ENCODE data around the gene KCNJ9.
A peak's percentile ranks its signal among the peaks of the same experiment; 100 is the strongest.

KCNJ9 gene

GRCh38 chr1:160070243-160071163, 10.8 kb upstream of the KCNJ9 start:
- Histone ChIP-seq H3K4me1 (ENCODE audit: insufficient read depth, low read length) (peaks cover 14% of the 10 kb centered on the region), H3K27me3 (ENCODE audit: insufficient read depth, low read length) (peaks cover 75% of the 10 kb centered on the region), H3K36me3 (ENCODE audit: insufficient read depth, low read length) (no peaks in the 10 kb centered on the region), H3K9me3 (ENCODE audit: low read length) (no peaks in the 10 kb centered on the region), H3K4me3 (ENCODE audit: low read length) (peak overlapping the region; percentile 65), H2AFZ (ENCODE audit: low read depth, low read length) (peak overlapping the region; percentile 74)

DNA sequence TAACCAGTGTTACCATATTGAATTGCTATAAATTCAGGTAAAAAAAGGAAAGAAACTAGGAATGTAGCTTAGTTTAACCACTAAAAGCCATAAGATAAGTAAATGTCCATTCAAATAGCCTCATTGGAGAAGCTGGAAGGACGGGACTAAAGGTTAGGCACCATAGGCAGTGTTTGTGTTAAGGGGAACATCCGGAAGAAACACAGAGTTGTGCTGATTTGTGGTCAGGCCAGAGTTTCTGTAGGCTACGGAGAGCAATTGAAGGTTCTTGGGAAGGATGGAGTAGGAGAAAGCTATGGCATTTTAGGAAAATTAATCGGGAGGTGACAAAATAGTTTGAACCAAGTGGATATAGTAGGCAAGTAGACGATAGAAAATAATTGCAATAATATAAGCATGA, 10.0 kb upstream of the KCNJ9 start:
- Histone ChIP-seq H3K4me3 (ENCODE audit: low read length) (no peak overlapping the region), H3K4me1 (ENCODE audit: insufficient read depth, low read length) (peaks cover 14% of the 10 kb centered on the region), H3K36me3 (ENCODE audit: insufficient read depth, low read length) (no peaks in the 10 kb centered on the region), H2AFZ (ENCODE audit: low read depth, low read length) (no peak overlapping the region), H3K9me3 (ENCODE audit: low read length) (no peaks in the 10 kb centered on the region), H3K27me3 (ENCODE audit: insufficient read depth, low read length) (peaks cover 75% of the 10 kb centered on the region)

GRCh38 chr1:160074865-160075264, 6.5 kb upstream of the KCNJ9 start:
- H3K27me3 ChIP-seq (ENCODE audit: insufficient read depth, low read length) = peaks cover 47% of the 10 kb centered on the region
- H2AFZ ChIP-seq (ENCODE audit: low read depth, low read length) = no peak overlapping the region
- H3K4me3 ChIP-seq (ENCODE audit: low read length) = no peak overlapping the region
- H3K36me3 ChIP-seq (ENCODE audit: insufficient read depth, low read length) = no peaks in the 10 kb centered on the region
- no peaks in the 10 kb centered on the region for H3K9me3 ChIP-seq (ENCODE audit: low read length)
- H3K4me1 ChIP-seq (ENCODE audit: insufficient read depth, low read length) = peaks cover 6% of the 10 kb centered on the region

DNA sequence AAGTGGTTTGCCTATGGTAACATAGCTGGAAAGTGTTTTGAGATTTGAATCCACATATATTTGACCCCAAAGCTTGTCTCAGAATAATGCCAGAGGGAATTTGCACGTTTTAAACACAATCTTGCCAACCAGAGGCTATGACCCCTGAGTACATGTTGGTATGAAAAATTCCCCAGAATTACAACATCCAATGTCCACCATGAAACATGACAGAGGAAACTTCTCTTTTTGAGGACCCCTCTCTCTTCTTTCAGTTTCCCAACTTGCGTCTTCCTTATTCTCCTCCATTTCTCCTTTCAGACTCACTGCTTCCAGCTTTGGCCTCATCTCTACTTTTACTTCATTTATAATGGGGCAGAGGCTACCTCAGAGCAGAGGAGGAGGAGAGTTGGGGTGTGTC, 5.5 kb upstream of the KCNJ9 start:
- peaks cover 46% of the 10 kb centered on the region for H3K27me3 ChIP-seq (ENCODE audit: insufficient read depth, low read length)
- H3K36me3 ChIP-seq (ENCODE audit: insufficient read depth, low read length) = no peaks in the 10 kb centered on the region
- no peaks in the 10 kb centered on the region for H3K9me3 ChIP-seq (ENCODE audit: low read length)
- H2AFZ ChIP-seq (ENCODE audit: low read depth, low read length) = no peak overlapping the region
- peaks cover under 1% of the 10 kb centered on the region for H3K4me1 ChIP-seq (ENCODE audit: insufficient read depth, low read length)
- H3K4me3 ChIP-seq (ENCODE audit: low read length) = no peak overlapping the region

DNA sequence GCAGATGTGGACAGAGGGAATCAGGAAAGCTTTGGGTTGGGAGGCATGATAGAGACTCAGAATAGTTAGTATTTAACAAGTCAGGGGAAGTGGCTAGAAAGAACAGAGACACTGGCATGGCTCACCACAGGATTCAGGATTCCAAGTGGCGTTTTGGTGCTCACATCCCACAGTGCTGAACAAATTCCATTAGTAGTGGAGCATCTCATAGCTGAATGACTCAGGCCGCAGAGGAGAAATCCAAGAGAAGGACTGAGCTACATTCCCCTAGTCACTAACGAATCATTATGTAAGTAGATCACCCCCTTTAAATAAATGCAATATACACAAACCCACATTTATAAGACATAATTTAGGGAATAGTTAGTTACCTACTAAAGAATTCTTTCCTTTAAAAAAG, 5.0 kb upstream of the KCNJ9 start:
- peaks cover 43% of the 10 kb centered on the region for H3K27me3 ChIP-seq (ENCODE audit: insufficient read depth, low read length)

GRCh38 chr1:160077486-160077885, 3.9 kb upstream of the KCNJ9 start:
- Histone ChIP-seq H2AFZ (ENCODE audit: low read depth, low read length) (no peak overlapping the region), H3K9me3 (ENCODE audit: low read length) (no peaks in the 10 kb centered on the region), H3K36me3 (ENCODE audit: insufficient read depth, low read length) (no peaks in the 10 kb centered on the region), H3K4me3 (ENCODE audit: low read length) (no peak overlapping the region), H3K4me1 (ENCODE audit: insufficient read depth, low read length) (peaks cover 10% of the 10 kb centered on the region), H3K27me3 (ENCODE audit: insufficient read depth, low read length) (peaks cover 34% of the 10 kb centered on the region)

More for the DNA sequence above, 5.0 kb upstream of the KCNJ9 start:
- no peaks in the 10 kb centered on the region for H3K36me3 ChIP-seq (ENCODE audit: insufficient read depth, low read length)
- H3K9me3 ChIP-seq (ENCODE audit: low read length) = no peaks in the 10 kb centered on the region
- H2AFZ ChIP-seq (ENCODE audit: low read depth, low read length) = no peak overlapping the region
- H3K4me1 ChIP-seq (ENCODE audit: insufficient read depth, low read length) = peaks cover 5% of the 10 kb centered on the region
- no peak overlapping the region for H3K4me3 ChIP-seq (ENCODE audit: low read length)

DNA sequence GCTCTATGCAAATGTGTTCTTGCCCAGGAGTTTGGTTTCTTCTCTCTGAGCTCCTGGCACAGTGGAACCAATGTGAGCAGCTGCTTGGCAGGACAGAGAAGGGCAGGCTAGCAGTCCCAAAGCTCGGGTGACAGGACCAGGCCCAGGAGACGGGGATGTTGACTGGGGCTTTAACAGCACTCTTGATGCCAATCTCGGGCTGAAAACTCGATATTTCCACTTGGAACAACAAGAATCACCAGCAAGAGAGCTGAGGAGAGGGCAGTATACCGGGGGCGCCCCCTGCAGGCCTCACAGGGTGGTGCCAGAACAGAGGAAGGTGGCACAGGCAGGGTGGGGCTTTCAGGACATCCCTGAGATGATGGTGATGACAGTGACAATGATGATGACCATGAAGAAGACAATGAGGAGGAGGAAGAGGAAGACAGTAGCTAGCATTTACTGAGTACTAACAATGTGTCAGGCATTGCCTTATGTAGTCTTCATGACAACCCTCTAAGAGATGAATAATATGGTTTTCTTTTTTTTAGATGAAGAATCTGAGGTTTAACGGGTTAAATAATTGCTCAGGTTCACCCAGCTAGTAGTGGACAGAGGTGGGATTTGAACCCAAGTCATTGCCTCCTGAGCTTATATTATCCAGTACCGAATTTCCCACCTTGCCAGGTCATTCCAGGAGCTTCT, 2.7 kb upstream of the KCNJ9 start:
- Histone ChIP-seq H2AFZ (ENCODE audit: low read depth, low read length) (no peak overlapping the region), H3K36me3 (ENCODE audit: insufficient read depth, low read length) (no peaks in the 10 kb centered on the region), H3K27me3 (ENCODE audit: insufficient read depth, low read length) (peaks cover 39% of the 10 kb centered on the region), H3K4me3 (ENCODE audit: low read length) (no peak overlapping the region), H3K4me1 (ENCODE audit: insufficient read depth, low read length) (peaks cover 10% of the 10 kb centered on the region), H3K9me3 (ENCODE audit: low read length) (no peaks in the 10 kb centered on the region)

DNA sequence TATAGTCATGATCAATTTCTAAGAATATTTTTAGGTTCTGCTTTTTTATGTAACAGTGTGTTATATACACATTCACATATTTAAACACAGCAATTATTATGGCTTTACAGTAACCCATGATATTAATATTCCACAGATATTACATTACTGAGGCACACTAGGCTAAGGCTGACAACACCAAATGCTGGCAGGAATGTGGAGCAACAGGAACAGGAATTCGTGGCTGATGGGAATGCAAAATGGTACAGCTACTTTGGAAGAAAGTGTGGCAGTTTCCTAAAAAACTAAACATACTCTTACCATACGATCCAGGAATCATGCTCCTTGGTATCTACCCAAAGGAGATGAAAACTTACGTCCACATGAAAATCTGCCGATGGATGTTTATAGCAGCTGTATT, 1.9 kb upstream of the KCNJ9 start:
- no peak overlapping the region for H2AFZ ChIP-seq (ENCODE audit: low read depth, low read length)
- no peak overlapping the region for H3K4me3 ChIP-seq (ENCODE audit: low read length)
- peaks cover 34% of the 10 kb centered on the region for H3K27me3 ChIP-seq (ENCODE audit: insufficient read depth, low read length)
- no peaks in the 10 kb centered on the region for H3K36me3 ChIP-seq (ENCODE audit: insufficient read depth, low read length)
- peaks cover 10% of the 10 kb centered on the region for H3K4me1 ChIP-seq (ENCODE audit: insufficient read depth, low read length)
- no peaks in the 10 kb centered on the region for H3K9me3 ChIP-seq (ENCODE audit: low read length)

- H2AFZ ChIP-seq (ENCODE audit: low read depth, low read length) = no peak overlapping the region
- H3K27me3 ChIP-seq (ENCODE audit: insufficient read depth, low read length) = peaks cover 26% of the 10 kb centered on the region
- no peaks in the 10 kb centered on the region for H3K36me3 ChIP-seq (ENCODE audit: insufficient read depth, low read length)
- H3K9me3 ChIP-seq (ENCODE audit: low read length) = no peaks in the 10 kb centered on the region
- peaks cover 10% of the 10 kb centered on the region for H3K4me1 ChIP-seq (ENCODE audit: insufficient read depth, low read length)
- no peak overlapping the region for H3K4me3 ChIP-seq (ENCODE audit: low read length)
These were observed 797 bp upstream of the KCNJ9 start for GRCh38 chr1:160080381-160081100.

GRCh38 chr1:160082487-160082886, 1.1 kb downstream of the KCNJ9 start:
- H3K4me1 ChIP-seq (ENCODE audit: insufficient read depth, low read length) = peaks cover 16% of the 10 kb centered on the region
- H2AFZ ChIP-seq (ENCODE audit: low read depth, low read length) = no peak overlapping the region
- H3K9me3 ChIP-seq (ENCODE audit: low read length) = no peaks in the 10 kb centered on the region
- H3K36me3 ChIP-seq (ENCODE audit: insufficient read depth, low read length) = no peaks in the 10 kb centered on the region
- peaks cover 21% of the 10 kb centered on the region for H3K27me3 ChIP-seq (ENCODE audit: insufficient read depth, low read length)
- no peak overlapping the region for H3K4me3 ChIP-seq (ENCODE audit: low read length)

- Histone ChIP-seq H3K4me3 (ENCODE audit: low read length) (no peak overlapping the region), H3K9me3 (ENCODE audit: low read length) (no peaks in the 10 kb centered on the region), H3K36me3 (ENCODE audit: insufficient read depth, low read length) (no peaks in the 10 kb centered on the region), H3K4me1 (ENCODE audit: insufficient read depth, low read length) (peaks cover 16% of the 10 kb centered on the region), H2AFZ (ENCODE audit: low read depth, low read length) (no peak overlapping the region), H3K27me3 (ENCODE audit: insufficient read depth, low read length) (peaks cover 21% of the 10 kb centered on the region)
These were observed 1.6 kb downstream of the KCNJ9 start for GRCh38 chr1:160082926-160083325.

DNA sequence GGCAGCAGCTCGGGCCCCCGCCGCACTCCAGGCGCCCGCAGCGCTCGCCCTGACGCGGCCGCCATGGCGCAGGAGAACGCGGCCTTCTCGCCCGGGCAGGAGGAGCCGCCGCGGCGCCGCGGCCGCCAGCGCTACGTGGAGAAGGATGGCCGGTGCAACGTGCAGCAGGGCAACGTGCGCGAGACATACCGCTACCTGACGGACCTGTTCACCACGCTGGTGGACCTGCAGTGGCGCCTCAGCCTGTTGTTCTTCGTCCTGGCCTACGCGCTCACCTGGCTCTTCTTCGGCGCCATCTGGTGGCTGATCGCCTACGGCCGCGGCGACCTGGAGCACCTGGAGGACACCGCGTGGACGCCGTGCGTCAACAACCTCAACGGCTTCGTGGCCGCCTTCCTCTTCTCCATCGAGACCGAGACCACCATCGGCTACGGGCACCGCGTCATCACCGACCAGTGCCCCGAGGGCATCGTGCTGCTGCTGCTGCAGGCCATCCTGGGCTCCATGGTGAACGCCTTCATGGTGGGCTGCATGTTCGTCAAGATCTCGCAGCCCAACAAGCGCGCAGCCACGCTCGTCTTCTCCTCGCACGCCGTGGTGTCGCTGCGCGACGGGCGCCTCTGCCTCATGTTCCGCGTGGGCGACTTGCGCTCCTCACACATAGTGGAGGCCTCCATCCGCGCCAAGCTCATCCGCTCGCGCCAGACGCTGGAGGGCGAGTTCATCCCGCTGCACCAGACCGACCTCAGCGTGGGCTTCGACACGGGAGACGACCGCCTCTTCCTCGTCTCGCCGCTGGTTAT, 2.8 kb downstream of the KCNJ9 start:
- H2AFZ ChIP-seq (ENCODE audit: low read depth, low read length) = no peak overlapping the region
- no peak overlapping the region for H3K4me3 ChIP-seq (ENCODE audit: low read length)
- no peaks in the 10 kb centered on the region for H3K36me3 ChIP-seq (ENCODE audit: insufficient read depth, low read length)
- no peaks in the 10 kb centered on the region for H3K9me3 ChIP-seq (ENCODE audit: low read length)
- H3K27me3 ChIP-seq (ENCODE audit: insufficient read depth, low read length) = peaks cover 21% of the 10 kb centered on the region
- peaks cover 16% of the 10 kb centered on the region for H3K4me1 ChIP-seq (ENCODE audit: insufficient read depth, low read length)

All from neuron (in vitro differentiated cells).